T-cell (primary cell): Measurements from ENCODE around the gene PEAK1. TPM values are rescaled to one million over a fixed set of nuclear protein-coding genes. Genes with fewer than 3 reads are reported as not detected.

Experiments
- ATAC-seq, 4 experiments: fragments of 200-7000 bp in 3 of 4; fragments of 150-1000 bp in 1 of 4; cut with Tn5 transposase; replicated peaks in 1 of 4; 1 replicate in 3 of 4; 2 replicates in 1 of 4; pipeline ENCODE4 v1.10.0; 2021; ENCODE audit warnings: moderate library complexity in 3 of 4, mild to moderate bottlenecking in 2 of 4, moderate number of reproducible peaks in 1 of 4
- CTCF ChIA-PET, 2 donors: fragments of 300-600 bp; sonication (Branson Sonifier 250); formaldehyde crosslinking; loops; one replicate each; lab custom pipeline; 2022; ENCODE audit warnings: antibody characterized with exemption in 2 of 2; lab: Charles Lee
- POLR2A ChIA-PET, 2 donors: fragments of 300-600 bp; sonication (Branson Sonifier 250); formaldehyde crosslinking; loops; one replicate each; lab custom pipeline; 2022; ENCODE audit warnings: antibody characterized with exemption in 2 of 2; lab: Charles Lee
- DNase-seq, 35 experiments: peaks; one replicate each; pipeline versions ENCODE4 v3.0.0 to v3.0.0-alpha.2; 2013 to 2023
- H3K27ac ChIP-seq: one replicate; pipeline ENCODE4 v1.5.1; 2013; ENCODE audit warnings: low read length
- H3K27me3 ChIP-seq, 2 experiments: replicated peaks in 1 of 2; 1 replicate in 1 of 2; 2 replicates in 1 of 2; pipeline versions ENCODE4 v1.6.1 to v1.7.0; 2013; ENCODE audit warnings: low read length in 1 of 2, mixed read lengths in 1 of 2; ENCODE audit not compliant: control insufficient read depth in 2 of 2, insufficient read depth in 2 of 2; ENCODE audit errors: extremely low read depth in 1 of 2
- H3K36me3 ChIP-seq, 2 donors: 1 replicate in 1 of 2; 2 replicates in 1 of 2; pipeline versions ENCODE4 v1.6.1 to v1.7.0; 2013; ENCODE audit warnings: low read length in 1 of 2; ENCODE audit not compliant: control insufficient read depth in 2 of 2, insufficient read depth in 1 of 2; ENCODE audit errors: extremely low read depth in 1 of 2
- H3K4me1 ChIP-seq, 2 experiments: 1 replicate in 1 of 2; 2 replicates in 1 of 2; pipeline versions ENCODE4 v1.6.1 to v1.7.0; 2013; ENCODE audit warnings: low read length in 2 of 2, mixed read lengths in 1 of 2; ENCODE audit not compliant: insufficient read depth in 2 of 2, control insufficient read depth in 1 of 2; ENCODE audit errors: extremely low read depth in 1 of 2
- H3K4me3 ChIP-seq, 2 donors: 1 replicate in 1 of 2; 2 replicates in 1 of 2; pipeline versions ENCODE4 v1.5.1 to v1.7.0; 2013; ENCODE audit warnings: mild to moderate bottlenecking in 2 of 2, low read length in 1 of 2, moderate library complexity in 1 of 2; ENCODE audit not compliant: control insufficient read depth in 1 of 2; ENCODE audit errors: extremely low read depth in 1 of 2
- H3K9me3 ChIP-seq: 2 replicates; pipeline ENCODE4 v1.7.0; 2013
- H3K27ac Mint-ChIP-seq, 2 donors: one replicate each; pipeline ENCODE4 v1.8.0; 2020 to 2021; ENCODE audit warnings: mild to moderate bottlenecking in 2 of 2, mixed read lengths in 2 of 2
- H3K27me3 Mint-ChIP-seq, 2 donors: one replicate each; pipeline ENCODE4 v1.8.0; 2021 to 2022; ENCODE audit warnings: mixed read lengths in 2 of 2
- H3K36me3 Mint-ChIP-seq: one replicate; pipeline ENCODE4 v1.8.0; 2021; ENCODE audit warnings: mixed read lengths
- H3K4me1 Mint-ChIP-seq, 3 donors: one replicate each; pipeline ENCODE4 v1.8.0; 2020 to 2022; ENCODE audit warnings: mixed read lengths in 3 of 3, mild to moderate bottlenecking in 1 of 3
- H3K4me3 Mint-ChIP-seq, 3 donors: one replicate each; pipeline ENCODE4 v1.8.0; 2020 to 2022; ENCODE audit warnings: mild to moderate bottlenecking in 3 of 3, mixed read lengths in 3 of 3, moderate library complexity in 3 of 3
- H3K9me3 Mint-ChIP-seq, 3 donors: one replicate each; pipeline ENCODE4 v1.8.0; 2020 to 2022; ENCODE audit warnings: mixed read lengths in 3 of 3
- whole genome bisulfite sequencing: methylation state at CpG from one replicate; pipeline ENCODE4 v1.1.5; 2013; ENCODE audit warnings: missing lambda C conversion rate; ENCODE audit not compliant: insufficient coverage; 5-methylcytosine and 5-hydroxymethylcytosine counted together
- total RNA-seq, 35 experiments: library from RNA in 6 of 35; stranded (reverse) in 6 of 35; fragments of 120-200 nt in 1 of 35; gene quantifications; one replicate each; pipeline versions ENCODE4 v1.2.1 to v1.2.4 and lab custom pipeline; 2013 to 2026

Gene PEAK1
- total RNA-seq, 5 donors from 2014 or later (not counting 1 experiment from before 2014, with no cell fraction given) = 9.4 to 17.7 (median 10.9) TPM

- no peak for DNase-seq
- Mint-ChIP-seq H3K4me3 (no peak overlapping the region), H3K4me1 (no peaks in the 10 kb centered on the region), H3K9me3 (no peaks in the 10 kb centered on the region), H3K36me3 (no peaks in the 10 kb centered on the region), H3K27me3 (no peaks in the 10 kb centered on the region), H3K27ac (no peak overlapping the region)
- ChIA-PET POLR2A (no interaction called here), CTCF (no interaction called here)
- no peak overlapping the region for H3K27ac ChIP-seq
- no peaks in the 10 kb centered on the region for H3K4me1 ChIP-seq
- H3K36me3 ChIP-seq = no peaks in the 10 kb centered on the region
- 91% methylated on average over 4 of the region's 11 CpGs for WGBS
- no peaks in the 10 kb centered on the region for H3K9me3 ChIP-seq
- ATAC-seq = no peak
- H3K27me3 ChIP-seq = peaks cover 0 to 2% of the 10 kb centered on the region in 2 experiments
- no peak overlapping the region for H3K4me3 ChIP-seq
Observed at GRCh38 chr15:77094397-77095030, 325.4 kb downstream of the PEAK1 start.

- Mint-ChIP-seq H3K9me3 (no peaks in the 10 kb centered on the region), H3K27ac (no peak overlapping the region), H3K27me3 (no peaks in the 10 kb centered on the region), H3K4me1 (no peaks in the 10 kb centered on the region), H3K4me3 (no peak overlapping the region), H3K36me3 (no peaks in the 10 kb centered on the region)
- CTCF ChIA-PET = interaction anchor here in 1 of 2 donors (1.6 kb wide), 1 partner anchor 119 kb away, joined by 3 read pairs; no protein-coding TSS in a partner anchor
- no peak for DNase-seq
- Histone ChIP-seq H3K4me1 (no peaks in the 10 kb centered on the region), H3K27me3 (no peaks in the 10 kb centered on the region), H3K9me3 (no peaks in the 10 kb centered on the region), H3K27ac (no peak overlapping the region), H3K4me3 (no peak overlapping the region), H3K36me3 (no peaks in the 10 kb centered on the region)
- POLR2A ChIA-PET = no interaction called here
- no peak for ATAC-seq
- WGBS = no CpG with 5 or more reads among the region's 1 CpG
Observed at GRCh38 chr15:77093436-77093835, 326.5 kb downstream of the PEAK1 start.

- Mint-ChIP-seq H3K36me3 (no peaks in the 10 kb centered on the region), H3K4me3 (no peak overlapping the region), H3K27ac (no peak overlapping the region), H3K4me1 (no peaks in the 10 kb centered on the region), H3K9me3 (no peaks in the 10 kb centered on the region), H3K27me3 (no peaks in the 10 kb centered on the region)
- DNase-seq (no peak), ATAC-seq (no peak)
- WGBS = no CpG with 5 or more reads among the region's 2 CpGs
- H3K4me1 ChIP-seq = no peaks in the 10 kb centered on the region
- no peaks in the 10 kb centered on the region for H3K9me3 ChIP-seq
- no peak overlapping the region for H3K27ac ChIP-seq
- POLR2A ChIA-PET = no interaction called here
- H3K36me3 ChIP-seq = no peaks in the 10 kb centered on the region
- H3K27me3 ChIP-seq = no peaks in the 10 kb centered on the region
- CTCF ChIA-PET = no interaction called here
- no peak overlapping the region for H3K4me3 ChIP-seq
Observed at GRCh38 chr15:77091097-77091496, 328.8 kb downstream of the PEAK1 start.

GRCh38 chr15:77087213-77087612, 332.7 kb downstream of the PEAK1 start:
- CTCF ChIA-PET = no interaction called here
- H3K4me1 ChIP-seq = peaks cover 2 to 17% of the 10 kb centered on the region in 2 experiments
- ATAC-seq = no peak
- no peaks in the 10 kb centered on the region for H3K36me3 ChIP-seq
- WGBS = 100% methylated on average over 1 of the region's 2 CpGs
- Mint-ChIP-seq H3K4me1 (peaks cover 13 to 20% (median 18%) of the 10 kb centered on the region in 3 donors), H3K27me3 (no peaks in the 10 kb centered on the region), H3K9me3 (no peaks in the 10 kb centered on the region), H3K4me3 (no peak overlapping the region), H3K27ac (no peak overlapping the region), H3K36me3 (no peaks in the 10 kb centered on the region)
- POLR2A ChIA-PET = no interaction called here
- no peaks in the 10 kb centered on the region for H3K9me3 ChIP-seq
- no peak overlapping the region for H3K27ac ChIP-seq
- DNase-seq = no peak
- H3K27me3 ChIP-seq = no peaks in the 10 kb centered on the region
- H3K4me3 ChIP-seq = no peak overlapping the region

GRCh38 chr15:77085297-77085696, 334.6 kb downstream of the PEAK1 start:
- no peaks in the 10 kb centered on the region for H3K27me3 Mint-ChIP-seq
- peaks cover 13 to 23% (median 18%) of the 10 kb centered on the region in 3 donors for H3K4me1 Mint-ChIP-seq
- no peaks in the 10 kb centered on the region for H3K36me3 Mint-ChIP-seq
- H3K4me1 ChIP-seq = peaks cover 2 to 17% of the 10 kb centered on the region in 2 experiments
- H3K36me3 ChIP-seq = no peaks in the 10 kb centered on the region
- H3K9me3 ChIP-seq = no peaks in the 10 kb centered on the region
- no peak overlapping the region for H3K4me3 Mint-ChIP-seq
- H3K27me3 ChIP-seq = no peaks in the 10 kb centered on the region
- WGBS = no CpG with 5 or more reads among the region's 2 CpGs
- H3K27ac ChIP-seq = no peak overlapping the region
- H3K27ac Mint-ChIP-seq = no peak overlapping the region
- DNase-seq (no peak), ATAC-seq (no peak)
- ChIA-PET CTCF (no interaction called here), POLR2A (no interaction called here)
- no peak overlapping the region for H3K4me3 ChIP-seq
- no peaks in the 10 kb centered on the region for H3K9me3 Mint-ChIP-seq

DNA sequence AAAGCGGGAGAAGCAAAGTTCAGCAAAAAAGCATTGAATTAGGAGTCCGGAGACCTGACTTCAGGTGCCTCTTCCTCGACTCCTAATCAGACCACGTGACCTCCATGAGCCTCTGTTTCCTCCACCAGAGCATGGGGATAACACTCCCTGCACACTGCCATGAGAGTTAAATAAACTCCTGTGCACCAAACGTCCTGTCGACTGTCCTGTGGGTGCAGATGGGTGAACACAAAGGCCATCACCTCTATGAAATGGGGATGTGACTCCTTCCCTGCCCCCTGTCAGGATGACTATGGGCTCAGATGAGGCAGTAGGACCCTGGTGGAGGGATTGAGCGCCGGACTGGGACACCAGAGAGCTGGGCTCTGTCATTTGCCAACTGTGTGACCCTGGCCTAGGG, 335.5 kb downstream of the PEAK1 start:
- POLR2A ChIA-PET = no interaction called here
- peaks cover 13 to 23% (median 18%) of the 10 kb centered on the region in 3 donors for H3K4me1 Mint-ChIP-seq
- ATAC-seq (no peak), DNase-seq (no peak)
- Histone ChIP-seq H3K4me3 (no peak overlapping the region), H3K27me3 (no peaks in the 10 kb centered on the region), H3K9me3 (no peaks in the 10 kb centered on the region), H3K4me1 (peaks cover 2 to 17% of the 10 kb centered on the region in 2 experiments), H3K36me3 (no peaks in the 10 kb centered on the region), H3K27ac (no peak overlapping the region)
- H3K9me3 Mint-ChIP-seq = no peaks in the 10 kb centered on the region
- H3K27me3 Mint-ChIP-seq = no peaks in the 10 kb centered on the region
- H3K4me3 Mint-ChIP-seq = no peak overlapping the region
- CTCF ChIA-PET = interaction anchor here in 1 of 2 donors (0.6 kb wide), 1 partner anchor 1823 kb away, joined by 4 read pairs; no protein-coding TSS in a partner anchor
- no peak overlapping the region for H3K27ac Mint-ChIP-seq
- WGBS = 95% methylated on average over 6 of the region's 8 CpGs
- no peaks in the 10 kb centered on the region for H3K36me3 Mint-ChIP-seq
